Measurements from ENCODE around the gene NAV3. TPM values are rescaled to one million over a fixed set of nuclear protein-coding genes. Genes with fewer than 3 reads are reported as not detected.

Gene NAV3
- total and polyA plus RNA-seq, 2 of the 4 experiments (the other 2 are of a cell fraction), result 25.5 to 106 TPM

DNA sequence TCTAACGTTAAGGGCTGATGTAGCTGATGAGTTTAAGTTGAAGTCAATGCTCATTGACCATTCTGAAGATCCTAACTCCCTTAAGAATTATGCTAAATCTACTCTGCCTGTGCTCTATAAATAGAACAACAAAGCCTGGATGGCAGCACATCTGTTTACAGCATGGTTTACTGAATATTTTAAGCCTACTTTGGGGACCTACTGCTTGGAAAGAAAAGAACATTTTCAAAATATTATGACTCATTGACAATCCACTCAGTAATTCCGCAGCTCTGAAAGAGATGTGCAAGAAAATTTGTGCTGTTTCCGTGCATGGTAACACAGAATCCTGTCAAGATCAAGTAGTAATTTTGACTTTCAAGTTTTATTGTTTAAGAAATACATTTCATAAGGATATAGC lies 35.0 kb upstream of the NAV3 start (continued):
- TF ChIP-seq CTCF (conservative IDR thresholded peaks at IDR 0.05; ENCODE audit: low read depth, low read length) (no peak), MXI1 (IDR thresholded peaks at IDR 0.05; ENCODE audit: borderline replicate concordance, low read depth, low read length) (no peak)

DNA sequence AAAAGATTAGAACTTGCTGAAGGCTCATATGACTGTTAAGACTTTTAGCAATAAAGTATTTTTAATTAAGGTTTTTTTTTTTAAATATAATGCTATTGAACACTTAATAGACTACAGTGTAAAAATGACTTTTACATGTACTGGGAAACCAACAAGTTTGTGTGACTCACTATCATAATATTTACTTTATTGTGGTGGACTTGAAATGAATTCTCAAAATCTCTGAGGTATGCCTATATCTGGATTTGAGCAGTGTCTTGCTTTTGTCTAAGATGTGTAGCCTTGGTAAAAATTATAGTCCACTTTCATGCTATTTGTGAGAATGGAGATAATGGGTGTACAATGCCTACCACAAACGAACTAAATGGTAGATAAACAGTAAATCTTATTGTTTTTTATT lies 33.9 kb upstream of the NAV3 start:
- WGBS, 2 experiments (ENCODE audit: extremely low coverage in 2 of 2, insufficient read length in 1 of 2), result no CpG with 5 or more reads among the region's 1 CpG
- Histone ChIP-seq H2BK5ac (ENCODE audit: low read depth, low read length, poor library complexity, severe bottlenecking) (no peak overlapping the region), H3K27me3 (ENCODE audit: control insufficient read depth, insufficient read depth, low read length) (no peaks in the 10 kb centered on the region), H3K27ac (ENCODE audit: insufficient read depth, low read length) (no peak overlapping the region), H2BK20ac (ENCODE audit: low read depth, low read length) (no peak overlapping the region), H3K56ac (ENCODE audit: extremely low read depth, insufficient read depth, low read length) (no peak overlapping the region), H3K4ac (ENCODE audit: low read depth, low read length) (no peak overlapping the region), H3K23ac (ENCODE audit: low read depth, low read length) (no peak overlapping the region), H3K79me1 (ENCODE audit: low read depth in 1 of 2, low read length in 2 of 2) (no peaks in the 10 kb centered on the region), H2AFZ (replicated peaks; ENCODE audit: low read length, poor library complexity) (no peak overlapping the region), H2AK9ac (replicated peaks; ENCODE audit: low read depth, low read length, poor library complexity) (no peak overlapping the region), H2BK120ac (ENCODE audit: low read depth, low read length) (no peak overlapping the region), H3K18ac (ENCODE audit: low read depth, low read length) (no peak overlapping the region), H4K91ac (ENCODE audit: insufficient read depth, low read depth, low read length) (no peak overlapping the region), H3K4me1 (ENCODE audit: control insufficient read depth, insufficient read depth, low read length) (no peaks in the 10 kb centered on the region), H4K5ac (ENCODE audit: low read depth, low read length) (no peak overlapping the region), H4K8ac (ENCODE audit: low read depth in 2 of 2, low read length in 2 of 2) (no peak overlapping the region), H3K9ac (ENCODE audit: low read depth, low read length) (no peak overlapping the region), H3K14ac (replicated peaks; ENCODE audit: low read depth, low read length) (no peak overlapping the region), H2AK5ac (ENCODE audit: low read depth, low read length) (no peak overlapping the region), H3K4me2 (ENCODE audit: low read depth, low read length) (no peak overlapping the region), H3K9me3 (ENCODE audit: control insufficient read depth, insufficient read depth, low read length) (no peaks in the 10 kb centered on the region), H4K20me1 (ENCODE audit: insufficient read depth, low read length) (no peaks in the 10 kb centered on the region), H2BK15ac (ENCODE audit: low read depth, low read length) (no peak overlapping the region), H3K4me3 (ENCODE audit: insufficient read depth, low read depth, low read length) (no peak overlapping the region), H3K36me3 (ENCODE audit: control insufficient read depth, insufficient read depth, low read length) (no peaks in the 10 kb centered on the region), H3K9me1 (ENCODE audit: insufficient read depth, low read length) (no peaks in the 10 kb centered on the region)
- TF ChIP-seq SMC3 (IDR thresholded peaks at IDR 0.05; ENCODE audit: low read depth, low read length) (no peak), MAZ (IDR thresholded peaks at IDR 0.05; ENCODE audit: borderline replicate concordance, low read depth, low read length) (no peak), MXI1 (IDR thresholded peaks at IDR 0.05; ENCODE audit: borderline replicate concordance, low read depth, low read length) (no peak), BHLHE40 (IDR thresholded peaks at IDR 0.05; ENCODE audit: low read depth, low read length) (no peak), CTCF (conservative IDR thresholded peaks at IDR 0.05; ENCODE audit: low read depth, low read length) (no peak), CEBPB (IDR thresholded peaks at IDR 0.05; ENCODE audit: low read depth, low read length) (no peak), NFE2L2 (IDR thresholded peaks at IDR 0.05; ENCODE audit: low read depth, low read length) (no peak), POLR2A (IDR thresholded peaks at IDR 0.05; ENCODE audit: low read depth, low read length) (no peak), RCOR1 (IDR thresholded peaks at IDR 0.05; ENCODE audit: insufficient replicate concordance, low read length) (no peak), RFX5 (IDR thresholded peaks at IDR 0.05; ENCODE audit: low read depth, low read length) (no peak)
- TF ChIP-seq, protein P1, sequence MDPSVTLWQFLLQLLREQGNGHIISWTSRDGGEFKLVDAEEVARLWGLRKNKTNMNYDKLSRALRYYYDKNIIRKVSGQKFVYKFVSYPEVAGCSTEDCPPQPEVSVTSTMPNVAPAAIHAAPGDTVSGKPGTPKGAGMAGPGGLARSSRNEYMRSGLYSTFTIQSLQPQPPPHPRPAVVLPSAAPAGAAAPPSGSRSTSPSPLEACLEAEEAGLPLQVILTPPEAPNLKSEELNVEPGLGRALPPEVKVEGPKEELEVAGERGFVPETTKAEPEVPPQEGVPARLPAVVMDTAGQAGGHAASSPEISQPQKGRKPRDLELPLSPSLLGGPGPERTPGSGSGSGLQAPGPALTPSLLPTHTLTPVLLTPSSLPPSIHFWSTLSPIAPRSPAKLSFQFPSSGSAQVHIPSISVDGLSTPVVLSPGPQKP (IDR thresholded peaks at IDR 0.05; ENCODE audit: borderline replicate concordance, low read depth, low read length), result no peak
- DNase-seq (peak; percentile 40), ATAC-seq (ENCODE audit: low read depth) (peak; percentile 57; the same call in 1 of the 2 replicates)
- no TSS peak for BruUV-seq (replicated peaks)
- POLR2A ChIA-PET (ENCODE audit: unreplicated experiment), result interaction anchor here (0.5 kb wide), 1 partner anchor 131 kb away, joined by 4 read pairs; no protein-coding TSS in a partner anchor
- intact Hi-C loops (cut with micrococcal nuclease), result no loop called here
- CTCF ChIA-PET, result no interaction called here
- in situ Hi-C loops (cut with MboI; ENCODE audit: low sequenced_read_pairs), result no loop called here
- dilution Hi-C loops (cut with HindIII; ENCODE audit: low sequenced_read_pairs, unreplicated experiment), result no loop called here

Data from IMR-90 (cell line).